Vagina (tissue), 2 donors: ENCODE measurements around the gene MDGA2.

ENCODE experiments used
- CTCF ChIP-seq, 3 experiments: fragments of 450-650 bp in 2 of 3; fragments of 200-600 bp in 1 of 3; sonication (generic) in 1 of 3; IDR thresholded peaks; one replicate each; pipeline ENCODE4 v1.5.1; 2017 to 2019; ENCODE audit warnings: antibody characterized with exemption in 3 of 3, mild to moderate bottlenecking in 2 of 3, moderate library complexity in 2 of 3
- POLR2A ChIP-seq, 2 donors: fragments of 450-650 bp; IDR thresholded peaks; one replicate each; pipeline ENCODE4 v1.6.1; 2017; ENCODE audit warnings: antibody characterized with exemption in 2 of 2, mild to moderate bottlenecking in 2 of 2, moderate library complexity in 2 of 2
- POLR2AphosphoS5 ChIP-seq, 2 donors: sonication (generic); formaldehyde crosslinking; IDR thresholded peaks; one replicate each; pipeline ENCODE4 v1.9.0; 2017; ENCODE audit warnings: antibody characterized with exemption in 2 of 2, mild to moderate bottlenecking in 2 of 2, low read depth in 1 of 2; ENCODE audit not compliant: insufficient read depth in 1 of 2

- TF ChIP-seq CTCF (IDR thresholded peaks at IDR 0.05) (no peak), POLR2A (IDR thresholded peaks at IDR 0.05) (no peak), POLR2AphosphoS5 (IDR thresholded peaks at IDR 0.05; ENCODE audit: insufficient read depth in 1 of 2, low read depth in 1 of 2) (no peak)
These were observed 418.4 kb downstream of the MDGA2 start for GRCh38 chr14:47257013-47257412.
